Iris pigment epithelial cell (primary cell): ENCODE results near the gene MTX1.

Experiments used
- DNase-seq: peaks from one replicate; pipeline ENCODE4 v3.0.0-alpha.2; 2011; ENCODE audit warnings: low read depth

MTX1 gene

GRCh38 chr1:155263067-155263466 is 54.6 kb downstream of the MTX1 start:
- no peak for DNase-seq
